GM18507 (cell line): Measurements from ENCODE around the gene MCOLN1.

Experiments used
- DNase-seq: peaks from one replicate; pipeline ENCODE4 v3.0.0; 2011; ENCODE audit warnings: low read depth; ENCODE audit not compliant: insufficient read length; ENCODE audit errors: extremely low spot score
- FAIRE-seq: peaks from 2 replicates; lab custom pipeline; 2011; peaks lifted over from hg19 to GRCh38; lab: Jason Lieb, UNC

The MCOLN1 gene

DNA sequence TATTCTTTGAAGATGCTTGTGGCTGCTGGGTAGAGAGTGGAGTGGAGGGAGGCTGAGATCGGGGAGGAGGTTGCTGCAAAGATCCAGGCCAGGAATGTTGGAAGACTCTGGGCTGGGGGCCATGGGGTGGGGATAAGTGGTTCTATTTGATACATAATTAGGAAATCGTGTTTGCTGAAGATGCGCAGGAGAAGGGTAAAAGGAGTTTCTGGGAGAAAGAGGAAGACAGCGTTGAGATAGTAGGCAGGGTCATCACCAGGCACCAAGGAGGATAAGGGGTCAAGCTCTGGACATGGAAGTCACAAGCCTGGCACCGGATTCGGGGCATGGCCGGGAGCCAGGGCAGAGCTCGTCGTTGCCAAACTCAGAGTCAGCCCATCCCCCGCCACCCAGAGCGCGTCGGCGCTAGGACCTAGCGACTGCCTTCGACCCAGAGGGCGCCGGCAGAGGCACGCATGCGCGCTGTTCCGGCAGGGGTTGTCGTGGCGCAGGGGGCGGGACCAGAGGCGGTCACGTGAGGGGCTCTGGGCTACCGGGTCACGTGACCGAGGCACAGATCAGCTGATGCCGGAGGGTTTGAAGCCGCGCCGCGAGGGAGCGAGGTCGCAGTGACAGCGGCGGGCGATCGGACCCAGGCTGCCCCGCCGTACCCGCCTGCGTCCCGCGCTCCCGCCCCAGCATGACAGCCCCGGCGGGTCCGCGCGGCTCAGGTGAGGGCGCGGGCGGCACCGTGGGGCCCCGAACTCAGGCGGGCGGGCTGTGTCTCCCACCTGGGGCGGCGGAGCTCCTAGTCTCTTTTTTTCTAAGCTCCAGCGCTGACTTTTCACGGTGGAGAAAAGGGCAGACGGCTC lies at the start of gene MCOLN1:
Gene MCOLN1, plus strand, starts transcription at position 553 of the 851 bp plus-strand sequence. Its CDS starts 127 bp downstream, at position 680.
- DNase-seq, result peak; percentile 100
- peak; percentile 98 for FAIRE-seq

DNA sequence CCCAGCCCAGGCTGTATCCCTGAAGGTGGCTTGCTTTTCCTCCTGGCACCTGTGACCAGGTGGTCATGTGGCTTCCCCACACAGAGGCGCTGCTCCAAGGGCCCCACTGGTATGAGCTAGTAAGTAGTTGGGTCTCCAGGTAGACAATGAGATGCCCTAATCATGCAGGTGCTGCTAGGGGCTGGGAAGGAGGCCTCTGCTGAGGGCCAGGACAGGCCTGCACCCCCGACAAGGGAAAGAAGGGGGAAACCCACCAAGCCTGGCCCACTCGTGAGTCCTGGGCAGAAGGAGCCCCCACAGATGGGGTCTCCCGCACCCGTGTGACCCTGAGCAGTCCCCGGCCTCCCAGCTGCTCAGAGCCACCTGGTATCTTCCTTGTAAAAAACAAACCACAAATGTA lies 46.8 kb upstream of the MCOLN1 start:
- no peak for FAIRE-seq
- no peak for DNase-seq

DNA sequence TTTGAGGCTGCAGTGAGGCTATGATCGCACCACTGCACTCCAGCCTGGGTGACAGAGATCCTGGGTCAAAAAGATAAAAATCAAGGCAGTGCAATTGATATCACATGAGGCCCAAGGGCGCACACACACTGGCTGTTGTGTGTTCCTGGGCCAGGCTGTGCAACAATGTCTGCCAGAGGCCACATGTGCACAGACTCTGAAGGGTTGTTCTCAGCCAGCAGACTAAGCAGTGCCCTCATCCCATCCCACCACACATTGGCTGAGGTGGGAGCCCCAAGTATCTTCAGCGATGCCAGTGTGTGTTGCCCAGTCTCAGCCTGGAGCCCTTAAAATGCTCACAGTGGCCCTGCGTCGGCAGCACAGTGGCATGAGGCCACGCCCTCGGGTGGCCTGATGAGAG lies 46.2 kb upstream of the MCOLN1 start:
- FAIRE-seq, result no peak

DNA sequence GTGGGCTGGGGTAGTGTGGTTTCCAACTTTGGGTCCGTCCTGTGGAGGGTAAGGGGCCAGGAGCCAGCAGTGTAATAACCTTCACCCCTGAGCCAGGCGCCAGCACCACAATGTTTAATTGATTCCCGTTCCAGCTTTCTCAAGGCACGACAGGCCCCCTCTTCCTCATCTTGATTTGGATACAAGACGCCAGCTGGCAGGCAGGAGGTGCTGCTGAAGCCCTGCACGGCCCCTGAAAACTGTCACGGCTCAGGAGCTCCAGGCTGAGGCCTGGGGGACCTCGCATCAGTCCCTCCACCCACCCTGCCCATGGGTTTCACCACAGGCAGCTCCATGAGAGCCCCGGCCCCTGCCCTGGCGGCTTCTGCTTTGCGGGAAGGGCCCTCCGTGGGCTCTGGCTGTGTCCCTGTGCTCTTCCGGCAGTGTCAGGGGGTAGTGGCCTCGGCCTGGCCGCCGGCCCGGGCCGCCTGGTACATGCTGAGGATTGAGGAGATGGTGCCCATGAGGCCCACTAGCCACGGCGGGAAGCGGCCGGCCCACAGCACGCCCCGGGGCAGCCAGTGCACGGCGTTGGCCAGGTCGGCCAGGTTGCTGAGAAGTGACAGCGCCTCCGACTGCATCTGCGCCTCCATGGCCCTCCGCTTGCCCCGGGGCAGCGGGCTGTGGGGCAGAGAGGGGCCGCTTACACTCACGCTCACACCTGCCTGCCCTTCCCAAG lies 45.5 kb upstream of the MCOLN1 start:
- no peak for FAIRE-seq
- no peak for DNase-seq

More for the DNA sequence above, 46.2 kb upstream of the MCOLN1 start:
- no peak for DNase-seq

DNA sequence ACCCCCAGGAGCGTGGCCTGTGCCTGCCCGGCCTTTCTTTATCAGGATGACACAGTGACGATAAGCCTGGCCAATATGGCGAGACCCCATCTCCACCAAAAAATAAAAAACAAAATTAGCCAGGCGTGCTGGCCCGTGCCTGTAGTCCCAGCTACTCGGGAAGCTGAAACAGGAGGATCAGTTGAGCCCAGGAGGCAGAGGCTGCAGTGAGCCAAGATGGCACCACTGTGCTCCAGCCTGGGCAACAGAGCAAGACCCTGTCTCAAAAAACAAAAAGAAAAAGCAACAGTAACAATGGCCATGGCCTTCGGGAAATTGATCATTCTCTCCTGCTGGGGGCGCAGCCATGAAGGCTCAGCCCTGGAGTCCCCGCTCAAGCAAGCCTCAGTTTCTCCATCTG lies 44.7 kb upstream of the MCOLN1 start:
- FAIRE-seq (no peak), DNase-seq (no peak)

DNA sequence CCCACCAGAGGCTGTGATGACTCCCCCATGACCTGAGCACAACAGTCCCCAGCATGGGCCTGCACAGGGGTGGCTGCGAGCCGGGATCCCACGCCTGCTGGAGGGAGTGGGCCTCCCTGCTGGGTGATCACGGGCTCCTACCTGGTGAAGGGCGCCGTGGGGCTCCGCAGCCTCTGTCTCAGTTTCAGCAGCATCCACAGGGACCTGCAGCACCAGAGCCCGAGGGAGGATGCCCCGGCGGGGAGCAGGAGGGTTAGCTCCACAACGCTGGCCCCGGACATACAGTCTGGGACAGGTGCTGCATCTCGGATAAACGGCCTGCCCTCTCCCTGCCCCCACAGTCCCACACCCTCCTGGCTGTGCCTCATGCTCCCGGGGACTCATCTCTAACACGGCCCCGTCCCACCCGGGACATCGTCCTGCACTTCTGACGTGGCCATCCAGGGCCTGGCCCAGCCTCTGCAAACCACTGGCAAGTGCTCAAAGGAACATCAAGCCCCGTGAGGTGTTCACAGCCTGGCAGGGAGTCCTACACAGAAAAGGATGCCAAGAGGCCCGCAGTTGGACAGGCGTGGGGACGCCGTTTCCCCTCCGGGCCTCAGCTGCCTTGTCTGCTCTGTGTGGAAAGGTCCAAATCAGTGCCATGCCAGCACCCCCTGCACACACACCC lies 44.1 kb upstream of the MCOLN1 start:
- DNase-seq (no peak), FAIRE-seq (no peak)

DNA sequence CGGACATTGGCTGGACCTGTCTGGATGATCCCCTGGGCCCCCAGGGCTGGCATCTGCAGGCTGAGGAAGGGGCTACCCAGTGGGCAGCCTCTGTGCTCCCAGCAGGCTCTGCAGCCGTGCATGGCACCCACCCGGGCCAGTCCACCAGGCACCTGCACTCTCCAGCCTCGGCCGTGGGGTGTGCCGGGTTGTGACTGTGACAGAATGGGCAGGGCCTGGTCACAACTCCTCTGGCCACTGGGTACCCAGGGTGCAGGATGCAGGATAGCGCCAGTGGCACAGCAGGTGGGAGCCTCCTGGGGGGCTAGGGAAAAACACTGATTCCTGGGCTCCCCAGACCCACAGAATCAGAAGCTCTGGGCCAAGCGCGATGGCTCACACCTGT lies 43.6 kb upstream of the MCOLN1 start:
- no peak for DNase-seq
- FAIRE-seq, result no peak

DNA sequence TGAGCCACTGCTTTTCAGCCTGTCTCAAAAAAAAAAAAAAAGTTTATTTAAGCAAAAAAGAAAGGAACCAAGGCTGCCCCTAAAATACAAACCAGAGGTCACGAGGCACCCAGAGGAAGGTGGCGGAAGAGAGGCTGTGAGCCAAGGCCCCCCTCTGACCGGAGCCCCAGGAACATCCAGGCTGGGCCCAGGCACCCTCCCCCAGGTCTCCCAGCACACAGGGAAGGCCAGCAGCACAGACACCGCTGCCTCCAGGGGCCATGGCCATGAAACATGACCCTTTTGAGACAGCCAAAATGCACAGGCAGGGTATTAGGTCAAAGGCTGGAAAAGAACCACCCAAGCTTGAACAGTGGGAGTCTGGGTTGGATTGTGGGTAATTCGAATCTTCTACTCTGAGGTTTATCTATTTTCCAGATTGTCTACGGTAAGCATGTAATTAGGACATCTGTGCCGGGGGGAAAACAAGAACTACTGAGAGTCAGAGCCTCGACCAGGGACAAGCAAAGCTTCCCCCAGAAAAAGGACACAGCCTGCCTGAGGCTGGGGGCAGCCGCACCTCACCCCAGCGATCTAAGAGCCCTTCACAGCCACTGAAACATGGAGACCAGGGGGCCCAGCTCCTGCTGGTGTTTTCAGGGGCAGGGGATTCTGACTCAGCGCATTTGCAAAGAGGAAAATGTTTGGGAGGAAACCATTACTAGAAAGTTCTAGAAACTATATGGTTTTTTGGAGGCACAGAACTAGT lies 42.0 kb upstream of the MCOLN1 start:
- DNase-seq, result no peak
- FAIRE-seq, result no peak

DNA sequence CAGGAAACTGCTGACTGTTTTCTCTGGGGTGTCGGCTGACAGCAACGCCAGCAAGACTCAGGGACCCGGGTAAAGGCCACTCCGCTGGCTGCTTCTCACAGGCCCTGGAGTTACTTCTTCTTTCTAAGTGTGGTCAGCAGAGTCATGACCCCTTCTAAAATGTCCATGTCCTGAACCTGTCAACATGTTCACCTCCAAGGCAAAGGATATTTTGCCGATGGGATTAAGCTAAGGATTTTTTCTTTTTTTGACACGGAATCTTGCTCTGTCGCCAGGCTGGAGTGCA lies 41.5 kb upstream of the MCOLN1 start:
- DNase-seq, result no peak
- FAIRE-seq, result no peak

DNA sequence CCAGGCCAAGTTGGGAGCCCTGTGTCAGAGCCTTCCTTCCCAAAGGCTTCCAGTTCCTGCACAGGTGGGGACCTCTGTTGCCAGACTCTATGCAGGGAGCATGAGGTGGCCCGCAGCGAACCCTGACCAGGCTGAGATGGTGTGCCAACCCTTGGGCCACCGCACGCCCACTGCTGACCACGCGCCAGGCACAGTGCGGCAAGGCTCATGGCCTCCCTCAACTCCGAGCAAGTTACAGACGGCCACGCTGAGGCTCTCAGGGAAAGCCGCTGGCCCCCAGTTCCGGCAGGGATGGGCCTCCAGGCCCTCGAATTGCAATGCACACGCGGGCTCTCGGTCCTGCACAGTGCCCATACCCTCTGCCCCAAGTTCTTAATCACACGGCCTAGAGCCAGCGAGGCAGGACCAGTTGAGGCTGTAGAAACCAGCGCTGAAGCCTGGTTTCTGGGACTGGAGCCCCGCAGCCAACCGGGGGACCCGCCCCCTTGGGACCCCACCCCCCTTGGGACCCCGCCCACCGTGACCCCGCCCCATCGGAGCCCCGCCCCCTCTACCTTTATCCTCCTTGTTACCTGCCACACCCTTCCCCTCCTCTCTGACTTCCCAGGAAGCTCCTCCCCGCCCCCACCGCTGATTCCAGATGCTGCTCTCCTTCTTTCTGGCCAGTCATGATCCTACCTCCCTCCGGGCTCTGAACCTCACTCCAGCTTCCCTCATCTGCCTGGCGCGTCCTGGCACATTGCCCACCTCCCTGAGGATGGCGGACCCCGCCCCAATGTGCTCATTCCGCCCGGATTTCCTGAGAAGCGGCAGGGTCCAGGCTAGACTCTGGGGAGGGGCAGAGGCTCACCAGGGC lies 39.6 kb upstream of the MCOLN1 start:
- DNase-seq, result no peak
- no peak for FAIRE-seq

DNA sequence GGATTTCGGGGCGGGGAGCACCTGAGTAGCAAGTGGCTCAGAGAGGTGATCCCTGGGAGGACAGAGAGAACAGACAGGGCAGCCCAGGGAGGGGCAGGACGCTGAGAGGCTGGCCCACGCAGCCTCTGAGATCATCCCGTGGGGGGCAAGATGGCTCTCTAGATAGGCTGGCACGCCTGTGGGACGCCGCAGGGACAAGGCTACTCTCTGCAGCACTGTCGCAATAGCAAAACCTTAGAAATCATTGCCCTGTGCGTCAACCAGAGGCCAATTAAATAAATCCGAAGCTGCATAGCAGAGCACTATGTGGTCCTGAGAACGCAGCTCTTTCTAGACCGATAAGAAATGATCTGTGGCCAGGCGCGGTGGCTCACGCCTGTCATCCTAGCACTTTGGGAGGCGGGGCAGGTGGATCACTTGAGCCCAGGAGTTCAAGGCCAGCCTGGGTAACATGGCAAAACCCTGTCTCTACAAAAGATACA lies 38.7 kb upstream of the MCOLN1 start:
- DNase-seq (no peak), FAIRE-seq (no peak)

DNA sequence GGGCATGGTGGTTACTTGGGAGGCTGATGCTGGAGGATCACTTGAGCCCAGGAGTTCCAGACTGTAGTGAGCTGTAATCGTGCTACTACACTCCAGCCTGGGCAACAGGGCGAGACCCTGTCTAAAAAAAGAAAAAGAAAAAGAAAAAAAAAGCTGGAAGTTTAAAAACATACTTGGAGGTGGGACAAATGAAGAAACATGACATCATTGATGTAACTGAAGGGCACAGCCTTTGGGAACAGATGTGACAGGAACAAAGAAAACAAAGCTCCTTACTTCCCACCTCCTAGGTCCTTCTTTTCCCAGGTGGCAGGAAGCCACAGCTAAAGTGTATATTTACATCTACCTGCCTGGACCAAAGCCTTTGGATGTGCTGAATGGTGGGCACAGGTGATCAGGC lies 35.5 kb upstream of the MCOLN1 start:
- FAIRE-seq, result no peak
- DNase-seq, result no peak

DNA sequence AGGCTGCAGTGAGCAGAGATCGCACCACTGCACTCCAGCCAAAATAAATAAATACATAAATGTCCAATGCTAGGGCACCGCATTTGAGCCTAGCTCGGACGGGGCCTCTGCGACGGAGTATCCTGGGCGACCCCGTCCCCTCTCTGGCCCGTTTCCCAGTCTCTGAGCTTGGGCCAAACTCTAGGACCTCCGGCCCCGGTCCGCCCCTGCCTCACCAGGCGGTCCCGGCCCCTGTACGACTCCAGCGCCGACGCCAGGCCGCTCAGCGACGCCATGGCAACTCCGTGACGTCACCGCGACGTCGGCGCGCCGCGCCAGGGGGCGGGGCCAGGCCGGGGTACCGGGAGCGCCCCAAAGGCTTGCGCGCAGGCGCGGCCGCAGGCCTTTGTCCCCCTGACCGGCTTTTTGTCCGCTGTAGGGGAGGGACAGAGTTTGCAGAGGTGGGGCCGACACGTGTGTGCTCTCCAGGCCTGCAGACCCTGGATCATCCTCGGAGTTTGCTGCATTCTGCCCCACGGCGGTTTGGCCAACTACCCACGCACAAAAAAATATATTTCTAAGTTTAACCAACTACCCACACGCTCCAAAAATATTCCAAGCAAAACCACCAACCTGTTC lies 33.6 kb upstream of the MCOLN1 start, which contains the start of gene PEX11G:
Gene PEX11G, minus strand, starts transcription at position 300 of the 618 bp plus-strand sequence. Its CDS starts 25 bp downstream, at position 275.
- DNase-seq (peak; percentile 98), FAIRE-seq (peak; percentile 73)

DNA sequence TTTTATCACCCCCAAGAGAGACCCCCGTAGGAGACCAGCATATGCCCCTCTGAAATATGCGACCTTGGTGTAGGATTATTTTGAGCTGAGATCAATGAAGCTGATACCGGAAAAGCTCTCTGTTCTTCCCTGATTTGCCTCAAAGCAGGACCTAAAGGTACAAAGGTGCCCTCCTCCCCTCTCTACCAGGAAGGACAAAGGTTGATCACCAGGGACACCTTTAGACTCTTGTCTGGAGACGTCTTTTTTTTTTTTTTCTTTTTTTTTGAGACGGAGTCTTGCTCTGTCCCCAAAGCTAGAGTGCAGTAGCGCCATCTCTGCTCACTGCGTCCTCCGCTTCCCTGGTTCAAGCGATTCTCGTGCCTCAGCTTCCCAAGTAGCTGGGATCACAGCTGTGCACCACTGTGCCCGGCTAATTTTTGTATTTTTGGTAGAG lies 32.8 kb upstream of the MCOLN1 start:
- FAIRE-seq, result no peak

DNA sequence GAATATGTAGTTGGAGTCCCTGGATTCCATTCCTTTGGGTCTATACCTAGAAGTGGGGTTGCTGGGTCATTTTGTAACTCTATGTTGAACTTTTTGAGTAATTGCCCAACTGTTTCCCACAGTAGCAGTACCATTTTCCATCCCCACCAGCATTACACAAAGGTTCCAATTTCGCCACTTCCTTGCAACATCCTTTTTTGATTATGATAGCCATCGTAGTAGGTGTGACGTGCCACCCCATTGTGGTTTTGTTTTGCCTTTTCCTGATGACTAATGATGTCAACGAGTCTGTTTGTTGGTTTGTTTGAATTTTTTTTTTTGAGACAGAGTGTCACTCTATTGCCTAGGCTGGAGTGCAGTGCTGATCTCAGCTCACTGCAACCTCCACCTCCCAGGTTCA lies 30.3 kb upstream of the MCOLN1 start:
- DNase-seq (no peak), FAIRE-seq (no peak)

More for the DNA sequence above, 32.8 kb upstream of the MCOLN1 start:
- DNase-seq, result no peak

DNA sequence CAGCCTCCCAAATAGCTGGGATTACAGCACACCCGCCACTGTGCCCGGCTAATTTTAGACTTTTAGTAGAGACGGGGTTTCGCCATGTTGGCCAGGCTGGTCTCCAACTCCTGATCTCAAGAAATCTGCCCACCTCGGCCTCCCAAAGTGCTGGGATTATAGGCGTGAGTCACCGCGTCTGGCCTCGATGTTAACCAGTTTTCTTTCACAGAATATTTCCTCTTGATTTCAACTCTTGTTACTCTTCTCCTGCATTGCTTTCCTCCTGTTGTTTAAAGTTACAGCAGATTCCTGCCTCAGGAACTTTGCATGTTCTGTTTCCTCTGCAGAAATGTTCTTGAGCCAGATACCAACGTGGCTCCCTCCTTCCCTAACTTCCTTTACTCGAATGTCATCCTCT lies 29.9 kb upstream of the MCOLN1 start:
- no peak for DNase-seq

DNA sequence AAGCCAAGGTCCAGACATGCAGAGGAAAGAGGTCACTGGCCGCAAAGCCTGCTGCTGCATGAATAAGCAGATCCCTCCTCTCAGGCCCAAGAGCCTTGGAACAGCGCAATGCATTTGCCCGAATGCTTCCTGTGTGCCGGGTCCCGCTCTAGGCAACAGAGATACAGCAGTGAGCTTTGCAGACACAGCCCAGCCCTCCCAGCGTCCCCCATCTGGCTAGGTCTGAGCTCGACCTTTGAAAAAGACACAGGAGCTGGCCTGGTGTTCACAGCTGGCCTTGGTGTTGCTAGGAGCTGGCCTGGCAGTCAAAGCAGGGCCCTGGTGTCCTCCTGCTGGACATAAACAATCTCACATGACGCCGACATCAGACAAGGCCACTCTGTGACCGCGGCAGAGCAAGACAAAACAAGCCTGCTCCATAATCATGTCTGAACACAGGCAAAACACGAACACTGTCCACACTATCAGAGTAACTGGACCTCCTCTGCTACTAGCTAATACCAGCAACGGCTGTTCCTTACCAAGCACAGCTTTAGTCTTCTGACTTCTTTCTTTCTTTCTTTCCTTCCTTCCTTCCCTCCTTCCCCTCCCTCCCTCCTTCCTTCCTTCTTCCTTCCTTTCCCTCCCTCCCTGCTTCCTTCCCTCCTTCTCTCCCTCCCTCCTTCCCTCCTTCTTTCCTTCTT lies 27.9 kb upstream of the MCOLN1 start:
- FAIRE-seq, result no peak
- DNase-seq, result no peak

More for the DNA sequence above, 29.9 kb upstream of the MCOLN1 start:
- FAIRE-seq, result no peak

DNA sequence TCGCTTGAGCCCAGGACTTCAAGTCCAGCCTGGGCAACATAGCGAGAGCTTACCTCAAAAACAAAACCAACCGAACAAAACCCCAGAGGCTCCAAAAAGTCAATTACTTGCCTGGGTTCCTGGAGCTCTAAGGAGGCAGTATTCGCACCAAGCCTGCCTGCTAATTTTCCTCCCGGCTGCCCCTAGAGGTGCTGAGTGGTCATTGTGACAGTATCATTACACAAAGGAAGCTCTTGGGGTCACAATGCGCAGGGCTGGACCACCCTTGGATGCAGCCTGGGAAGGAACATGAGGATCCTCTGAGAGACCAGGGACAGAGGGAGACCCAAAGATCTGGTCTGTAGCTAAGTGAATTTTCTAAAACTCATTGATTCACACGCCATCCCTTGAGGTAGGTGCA lies 25.1 kb upstream of the MCOLN1 start:
- DNase-seq (no peak), FAIRE-seq (no peak)
